ENCODE data around the gene MAP6D1.
A peak's percentile ranks its signal among the peaks of the same experiment; 100 is the strongest.
"Not testable (repeated sequence)": the region's sequence is repeated elsewhere in the genome, so short reads cannot be mapped to it uniquely, and the experiment has no call there.

MAP6D1 gene

DNA sequence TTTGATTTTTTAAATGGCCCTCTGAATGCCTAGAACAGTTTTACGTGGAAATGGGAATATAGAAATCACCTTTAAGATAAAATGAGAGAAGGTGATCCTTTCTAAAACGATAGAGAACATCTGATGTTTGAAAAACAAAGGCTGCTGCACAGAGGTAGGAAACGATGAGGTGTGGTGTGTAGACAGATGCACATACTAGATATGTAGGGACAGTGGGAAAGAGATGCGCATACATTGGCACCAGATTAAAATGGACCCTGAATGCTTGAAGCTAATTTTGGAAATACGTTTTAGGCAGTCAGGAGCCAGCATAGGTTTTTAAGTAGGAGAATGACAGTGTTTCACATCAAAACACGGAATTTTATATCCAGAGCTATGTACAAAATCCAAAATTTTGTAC lies 29.0 kb downstream of the MAP6D1 start:
- no peak for DNase-seq

GRCh38 chr3:183794452-183794851 lies 30.9 kb downstream of the MAP6D1 start:
- DNase-seq: no peak

GRCh38 chr3:183792976-183793375 lies 32.4 kb downstream of the MAP6D1 start:
- DNase-seq: no peak

- DNase-seq: no peak
Observed at GRCh38 chr3:183790700-183791099, 34.7 kb downstream of the MAP6D1 start.

DNA sequence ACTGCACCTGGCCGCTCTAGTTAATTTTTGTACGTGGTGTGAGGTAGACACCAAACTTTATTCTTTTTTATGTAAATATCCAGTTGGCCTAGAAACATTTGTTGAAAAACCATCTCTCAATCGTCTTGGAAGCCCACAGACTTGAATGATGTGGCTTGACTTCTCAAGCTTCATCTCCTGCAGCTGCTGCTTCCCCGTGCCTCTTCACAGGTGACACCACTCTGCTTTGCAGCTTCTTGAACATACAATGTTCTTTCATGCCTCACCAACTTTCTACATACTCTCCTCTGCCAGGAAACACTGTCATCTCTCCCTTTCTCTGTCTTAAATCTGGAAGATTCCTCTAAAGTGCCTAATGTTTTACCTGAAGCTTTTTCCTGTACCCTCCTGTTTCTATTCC lies 35.6 kb downstream of the MAP6D1 start:
- DNase-seq: no peak

GRCh38 chr3:183784503-183784902 lies 40.9 kb downstream of the MAP6D1 start:
- not testable (repeated sequence) for DNase-seq

DNA sequence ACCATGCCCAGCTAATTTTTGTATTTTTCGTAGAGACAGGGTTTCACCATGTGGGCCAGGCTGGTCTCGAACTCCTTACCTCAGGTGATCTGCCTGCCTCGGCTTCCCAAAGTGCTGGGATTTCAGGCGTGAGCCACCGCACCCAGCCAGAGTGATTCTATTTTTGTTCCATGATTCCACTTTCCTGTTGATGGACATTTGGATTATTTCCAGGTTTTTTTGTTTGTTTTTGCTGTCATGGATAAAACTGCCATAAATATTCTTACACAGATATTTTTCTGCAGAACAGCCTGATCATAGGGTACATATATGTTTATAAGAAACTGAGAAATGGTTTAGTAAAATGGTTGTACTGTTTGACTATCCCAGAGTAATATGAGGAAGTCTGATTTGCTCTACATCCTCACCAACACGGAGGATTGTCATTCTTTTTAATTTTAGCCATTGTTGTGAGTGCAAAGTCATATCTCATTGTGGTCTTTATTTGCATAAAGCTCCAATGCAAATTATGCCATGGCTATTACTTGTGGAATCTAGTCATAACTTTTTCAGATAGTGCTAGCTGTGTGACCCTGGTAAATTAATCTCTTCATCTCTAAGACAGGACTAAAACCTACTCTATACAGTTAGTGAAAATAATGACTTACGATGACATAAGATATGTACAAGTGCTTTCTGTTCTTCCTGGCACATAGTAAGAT lies 42.7 kb downstream of the MAP6D1 start:
- no peak for DNase-seq

DNA sequence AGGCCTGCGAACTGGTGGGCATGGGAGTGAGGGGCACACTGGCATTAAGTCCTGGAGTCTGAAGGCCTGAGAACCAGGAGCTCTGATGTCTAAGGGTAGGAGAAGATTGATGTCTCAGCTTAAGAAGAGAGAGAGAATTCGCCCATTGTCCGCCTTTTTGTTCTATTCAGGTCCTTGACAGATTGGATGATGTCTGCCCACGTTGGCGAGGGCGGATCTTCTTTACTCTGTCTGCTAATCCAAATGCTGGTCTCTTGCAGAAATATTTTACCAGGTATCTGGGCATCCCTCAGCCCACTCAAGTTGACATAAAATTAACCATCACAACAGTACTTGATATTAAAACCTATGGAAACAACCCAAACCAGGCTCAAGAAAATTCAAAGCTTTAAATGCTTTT lies 44.1 kb downstream of the MAP6D1 start:
- DNase-seq: no peak

- no peak for DNase-seq
Observed at GRCh38 chr3:183779896-183780465, 45.4 kb downstream of the MAP6D1 start.

DNA sequence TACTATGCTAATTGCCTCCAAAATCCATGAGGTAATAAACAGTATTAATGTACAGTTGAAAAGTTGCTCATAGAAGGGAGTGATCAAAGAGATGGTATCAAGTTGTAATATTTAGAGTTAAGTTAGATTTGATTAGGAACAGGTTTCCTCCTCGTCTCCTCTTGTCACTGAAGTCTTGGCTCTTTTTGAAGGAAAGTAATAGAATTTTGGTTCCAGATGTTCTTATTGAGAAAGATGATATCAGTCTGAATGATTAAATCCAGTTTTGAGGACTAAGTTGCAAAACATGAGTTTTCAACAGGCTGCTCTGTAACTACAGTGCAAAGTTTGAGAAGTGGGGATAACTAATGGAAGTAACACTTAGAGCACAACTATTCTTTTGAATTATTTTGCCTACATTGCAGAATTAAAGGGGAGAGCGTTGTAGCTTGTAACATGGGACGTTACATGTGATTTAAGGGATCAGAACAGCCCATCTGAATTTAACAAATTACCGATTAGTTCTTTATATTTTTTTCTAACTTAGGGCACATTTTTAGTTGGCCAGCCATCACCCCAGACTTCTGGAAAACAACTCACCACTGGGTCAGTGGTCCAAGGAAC lies 48.3 kb downstream of the MAP6D1 start:
- no peak for DNase-seq

- DNase-seq: not testable (repeated sequence)
Observed at GRCh38 chr3:183776451-183776850, 48.9 kb downstream of the MAP6D1 start.

- DNase-seq: peak; percentile 12
Observed at GRCh38 chr3:183775781-183776180, 49.6 kb downstream of the MAP6D1 start.

DNA sequence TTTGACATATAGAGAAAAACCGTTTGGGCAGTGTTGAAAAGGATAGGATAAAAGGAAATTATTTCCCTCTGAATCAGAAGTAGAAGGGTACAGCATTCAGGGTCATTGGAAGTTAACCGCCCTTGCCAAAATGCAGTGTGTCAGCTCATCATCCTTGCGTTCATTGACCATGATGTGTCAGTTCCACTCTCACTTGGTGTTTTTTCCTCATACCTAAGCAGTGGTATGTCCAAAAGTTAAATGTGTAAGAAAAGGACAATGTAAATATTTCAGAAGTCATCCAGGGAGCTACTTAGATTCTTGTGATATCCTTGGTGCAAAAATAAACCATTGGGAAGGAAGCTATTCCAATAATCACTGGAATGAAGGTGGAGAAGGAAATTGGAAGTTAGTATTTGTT lies 50.7 kb downstream of the MAP6D1 start:
- DNase-seq: peak; percentile 4

DNA sequence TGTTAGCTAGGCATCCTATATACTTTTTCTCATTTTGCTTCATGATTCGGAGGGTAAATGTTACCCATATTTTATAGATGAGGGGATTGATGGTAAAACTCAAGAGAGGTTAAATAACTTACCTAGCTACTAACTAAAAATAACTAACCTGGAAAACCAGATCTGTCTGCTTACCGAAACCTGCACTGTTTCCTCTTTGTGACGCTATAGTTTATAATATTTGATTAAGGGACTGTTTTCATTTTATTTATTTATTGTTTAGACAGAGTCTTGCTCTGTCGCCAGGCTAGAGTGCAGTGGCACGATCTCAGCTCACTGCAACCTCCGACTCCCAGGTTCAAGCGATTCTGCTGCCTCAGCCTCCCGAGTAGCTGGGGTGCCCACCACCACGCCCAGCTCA lies 55.9 kb downstream of the MAP6D1 start:
- no peak for DNase-seq

DNA sequence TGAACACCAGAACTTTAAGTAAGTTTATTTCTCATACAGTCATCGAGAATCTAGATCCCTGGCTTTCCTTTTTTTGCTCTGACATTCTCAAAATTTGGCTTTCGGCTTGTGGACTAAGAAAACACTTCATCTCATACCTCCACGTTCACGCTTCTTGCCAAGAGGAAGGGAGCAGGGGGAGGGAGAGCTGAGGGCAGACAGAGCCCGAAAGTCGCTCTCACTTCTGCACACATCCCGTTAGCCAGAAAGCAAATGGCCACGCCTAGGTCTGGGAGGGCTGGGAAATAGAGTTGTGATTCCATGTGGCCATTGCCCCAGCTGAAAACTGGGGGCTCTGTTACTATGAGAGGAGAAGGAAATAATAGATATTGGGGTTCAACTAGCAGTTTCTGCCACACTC lies 57.3 kb downstream of the MAP6D1 start:
- no peak for DNase-seq

DNA sequence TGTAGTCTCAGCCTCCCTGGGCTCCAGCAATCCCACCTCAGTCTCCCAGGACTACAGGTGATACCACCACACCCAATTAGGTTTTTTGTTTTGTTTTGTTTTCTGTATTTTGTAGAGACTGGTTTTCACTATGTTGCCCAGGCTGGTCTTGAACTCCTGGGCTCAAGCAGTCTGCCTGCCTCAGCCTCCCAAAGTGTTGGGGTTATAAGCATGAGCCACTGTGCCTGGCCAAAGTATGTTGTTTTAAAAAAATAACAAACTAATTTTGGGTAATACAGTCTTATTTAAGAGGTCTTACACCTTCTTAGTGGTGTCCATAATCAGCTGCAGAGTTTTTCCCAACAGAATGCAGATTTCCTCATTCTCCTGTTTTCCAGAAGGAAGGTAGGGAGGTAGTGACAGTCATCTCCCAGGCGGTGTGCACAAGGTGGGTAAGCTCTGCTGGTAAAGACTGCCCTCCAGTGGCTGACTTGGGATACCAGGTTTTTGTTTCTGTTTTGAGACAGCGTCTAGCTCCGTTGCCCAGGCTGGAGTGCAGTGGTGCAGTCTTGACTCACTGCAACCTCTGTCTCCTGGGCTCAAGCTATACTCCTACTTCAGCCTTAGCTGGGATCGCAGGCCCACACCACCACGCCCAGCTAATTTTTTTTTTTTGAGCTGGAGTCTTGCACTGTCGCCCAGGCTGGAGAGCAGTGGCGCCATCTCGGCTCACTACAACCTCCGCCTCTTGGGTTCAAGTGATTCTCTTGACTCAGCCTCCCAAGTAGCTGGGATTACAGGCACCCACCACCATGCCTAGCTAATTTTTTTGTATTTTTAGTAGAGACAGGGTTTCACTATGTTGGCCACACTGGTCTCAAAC lies 58.4 kb downstream of the MAP6D1 start:
- DNase-seq: peak; percentile 64

DNA sequence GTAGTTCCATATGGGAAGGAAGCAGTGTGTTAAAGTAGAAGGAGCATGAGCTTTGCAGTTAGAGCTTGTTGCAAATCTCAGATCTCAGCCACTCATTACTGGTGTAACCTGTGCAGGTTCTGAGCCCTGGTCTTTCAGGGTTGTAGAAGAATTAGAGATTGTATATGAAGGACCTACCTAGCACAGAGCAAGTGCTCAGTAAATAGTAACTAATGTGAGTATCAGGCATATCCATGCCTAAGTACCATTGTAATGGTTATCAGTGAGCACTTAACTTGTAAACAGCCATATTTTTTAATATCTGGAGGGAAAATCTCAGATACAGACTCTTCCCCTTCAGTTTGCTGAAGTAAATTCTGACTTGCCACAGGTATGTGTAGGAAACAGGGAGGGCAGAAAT lies 59.3 kb downstream of the MAP6D1 start:
- no peak for DNase-seq
